H1 (cell line): ENCODE measurements around the gene TECPR2. TPM values are rescaled to one million over a fixed set of nuclear protein-coding genes. Genes with fewer than 3 reads are reported as not detected.

ENCODE experiments used
- ATF2 ChIP-seq: IDR thresholded peaks from 2 replicates; pipeline ENCODE4 v1.6.1; 2012; ENCODE audit warnings: low read length, inconsistent platforms
- CHD1 ChIP-seq: IDR thresholded peaks from 2 replicates; pipeline ENCODE4 v1.6.1; 2012; ENCODE audit warnings: low read depth, low read length, improper control_type of control experiment
- CREB1 ChIP-seq: IDR thresholded peaks from 2 replicates; pipeline ENCODE4 v1.6.1; 2012; ENCODE audit warnings: inconsistent platforms
- RNF2 ChIP-seq: fragments of 200-900, 300-1000 bp; sonication (generic); IDR thresholded peaks from 2 replicates; pipeline ENCODE4 v1.7.1; 2016; ENCODE audit warnings: borderline replicate concordance, low read depth, mild to moderate bottlenecking, antibody characterized with exemption, low read length; ENCODE audit not compliant: poor library complexity, severe bottlenecking; ENCODE audit errors: missing control alignments
- SP2 ChIP-seq: IDR thresholded peaks from 2 replicates; pipeline ENCODE4 v1.6.1; 2012; ENCODE audit warnings: mild to moderate bottlenecking, low read length, inconsistent platforms
- TBP ChIP-seq: IDR thresholded peaks from 2 replicates; pipeline ENCODE4 v1.6.1; 2011; ENCODE audit warnings: low read depth, low read length, improper control_type of control experiment
- polyA plus RNA-seq, 7 experiments: library from polyadenylated mRNA; depleted of rRNA in 3 of 7; stranded (reverse) in 5 of 7; unstranded in 2 of 7; fragments of >200 nt in 5 of 7; fragments of 200-250 nt in 2 of 7; gene quantifications; 1 replicate in 5 of 7; 2 replicates in 1 of 7; 4 replicates in 1 of 7; pipeline versions ENCODE4 v1.2.1 to v1.2.3, GENCODE V29; 2011 to 2013; ENCODE audit warnings: missing spikeins in 2 of 7, mixed read lengths in 2 of 7
- total RNA-seq: library from RNA; stranded (reverse); fragmentation: NEBNext Ultra II Directional; extraction: Animal tissue kit (Norgen Biotek cat#: 25700); gene quantifications from 2 replicates; pipeline ENCODE4 v1.2.1, GENCODE V29; 2021

TECPR2 gene
- total and polyA plus RNA-seq, 2 of the 8 experiments (the other 6 are each of a cell fraction or from before 2014, with no cell fraction given): 6.8 to 19.4 TPM

- TF ChIP-seq CREB1 (no peak), RNF2 (no peak), SP2 (no peak), CHD1 (no peak), ATF2 (no peak), TBP (no peak)
- TF ChIP-seq, all 59 proteins: peak for 0
Measured at GRCh38 chr14:102396521-102396920, 33.8 kb downstream of the TECPR2 start (continued).
